GM21825 (cell line): ENCODE data around the gene ZNF837.
"Not testable (repeated sequence)": the region's sequence is repeated elsewhere in the genome, so short reads cannot be mapped to it uniquely, and the experiment has no call there.

Source experiments
- ATAC-seq: cut with Tn5 transposase; IDR thresholded peaks from one replicate; pipeline ENCODE4 v1.9.1; 2021; ENCODE audit warnings: mild to moderate bottlenecking, moderate library complexity; ENCODE audit not compliant: unreplicated experiment

The ZNF837 gene

GRCh38 chr19:58351990-58352755 is 28.7 kb downstream of the ZNF837 start:
- ATAC-seq = no peak

DNA sequence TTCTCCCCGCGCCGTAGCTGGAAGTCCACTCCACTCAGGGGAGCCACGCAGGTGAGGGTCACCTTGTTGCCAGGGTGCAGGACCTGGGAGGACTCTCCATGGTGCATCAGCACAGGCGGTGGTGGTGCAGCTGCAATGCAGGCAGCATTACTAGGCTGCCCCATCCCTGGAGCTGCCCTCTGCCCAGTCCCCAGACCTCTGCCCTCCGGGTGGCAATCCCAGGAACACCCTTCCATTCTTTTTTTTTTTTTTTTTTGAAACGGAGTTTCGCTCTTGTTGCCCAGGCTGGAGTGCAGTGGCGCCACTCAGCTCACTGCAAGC is 29.3 kb downstream of the ZNF837 start:
- ATAC-seq = no peak

- no peak for ATAC-seq
Measured at GRCh38 chr19:58350871-58351557, 29.8 kb downstream of the ZNF837 start.

DNA sequence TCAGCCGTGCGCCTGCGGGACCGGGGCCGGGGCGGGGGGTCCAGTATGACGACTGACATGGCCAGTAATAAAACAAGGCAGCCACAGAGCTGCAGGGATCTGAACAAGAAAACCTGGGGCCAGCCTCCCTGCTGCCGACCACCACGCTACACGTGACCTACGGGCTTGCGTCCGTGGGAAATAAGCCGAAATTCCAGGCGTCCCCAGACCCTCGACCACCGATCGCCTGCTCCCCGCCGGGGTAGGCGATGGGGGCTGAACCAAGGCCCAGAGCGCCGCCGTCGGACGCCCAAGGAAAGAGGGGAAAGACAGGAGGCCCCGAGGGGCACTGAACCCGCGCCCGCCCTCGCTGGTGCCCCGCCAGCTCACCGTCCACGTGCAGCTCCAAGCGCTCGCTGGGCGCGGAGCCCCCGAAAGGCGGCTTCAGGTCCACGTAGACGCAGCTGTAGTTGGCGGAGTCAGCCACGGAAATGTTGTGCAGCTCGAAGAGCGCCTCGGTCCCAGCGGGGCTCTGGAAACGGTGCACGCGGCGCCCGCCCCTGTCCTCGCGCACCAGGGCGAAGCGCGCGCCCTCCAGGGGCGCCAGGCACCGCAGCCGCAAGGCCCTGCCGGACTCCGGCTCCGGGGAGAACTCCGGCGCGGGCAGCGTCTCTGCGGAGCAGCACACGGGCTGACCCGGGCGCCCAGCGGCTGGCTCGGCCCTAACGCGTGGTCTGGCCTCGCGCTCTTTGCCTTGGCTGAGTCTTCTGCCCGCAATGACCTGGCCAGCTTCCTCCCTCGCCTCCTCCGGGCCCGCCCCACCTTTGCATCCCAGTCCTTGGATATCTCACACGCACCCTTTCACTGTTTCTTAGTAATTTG is 30.6 kb downstream of the ZNF837 start:
- ATAC-seq = no peak

DNA sequence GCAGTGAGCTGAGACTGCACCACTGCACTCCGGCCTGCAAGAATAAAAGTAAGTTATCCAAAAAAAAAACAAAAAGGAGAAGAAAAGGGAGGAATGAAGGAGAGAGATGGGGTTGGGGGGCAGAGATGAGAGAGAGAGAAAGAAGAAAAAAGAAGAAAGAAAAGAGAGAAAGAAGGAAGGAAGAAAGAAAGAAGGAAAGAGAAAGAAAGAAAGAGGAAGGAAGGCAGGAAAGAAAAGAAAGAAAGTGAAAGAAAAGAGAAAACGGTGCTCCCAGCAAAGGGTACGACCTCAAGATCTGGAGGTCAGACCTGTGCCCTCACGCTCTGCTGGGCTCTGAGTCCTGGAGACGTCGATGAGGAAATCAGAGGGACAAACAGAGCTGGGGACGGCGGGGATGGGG is 31.2 kb downstream of the ZNF837 start:
- ATAC-seq = no peak

GRCh38 chr19:58348080-58348479 is 32.8 kb downstream of the ZNF837 start:
- not testable (repeated sequence) for ATAC-seq

- ATAC-seq = peak; percentile 81
Measured at GRCh38 chr19:58346961-58347929, 33.6 kb downstream of the ZNF837 start.

- no peak for ATAC-seq
Measured at GRCh38 chr19:58345558-58345957, 35.3 kb downstream of the ZNF837 start.

DNA sequence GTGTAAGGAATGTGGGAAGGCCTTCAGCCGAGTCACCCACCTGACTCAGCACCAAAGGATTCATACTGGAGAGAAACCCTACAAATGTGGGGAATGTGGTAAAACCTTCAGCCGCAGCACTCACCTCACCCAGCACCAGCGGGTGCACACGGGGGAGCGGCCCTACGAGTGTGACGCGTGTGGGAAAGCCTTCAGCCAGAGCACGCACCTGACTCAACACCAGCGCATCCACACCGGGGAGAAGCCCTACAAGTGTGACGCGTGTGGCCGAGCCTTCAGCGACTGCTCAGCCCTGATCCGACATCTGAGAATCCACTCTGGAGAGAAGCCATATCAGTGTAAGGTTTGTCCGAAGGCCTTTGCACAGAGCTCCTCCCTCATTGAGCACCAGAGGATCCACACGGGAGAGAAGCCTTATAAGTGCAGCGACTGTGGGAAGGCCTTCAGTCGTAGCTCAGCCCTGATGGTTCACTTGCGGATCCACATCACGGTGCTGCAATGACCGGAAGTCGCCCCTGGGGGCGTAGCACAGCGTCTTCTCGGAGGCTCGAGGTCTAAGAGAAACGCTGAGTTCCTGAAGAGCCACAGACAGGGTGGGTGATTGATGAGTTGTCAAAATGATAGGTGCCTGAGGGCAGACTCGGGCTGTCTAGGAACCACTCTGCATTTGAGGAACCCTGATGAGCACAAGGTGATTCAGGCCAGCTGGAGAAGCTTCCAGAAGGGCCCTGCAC is 41.8 kb downstream of the ZNF837 start:
- no peak for ATAC-seq

DNA sequence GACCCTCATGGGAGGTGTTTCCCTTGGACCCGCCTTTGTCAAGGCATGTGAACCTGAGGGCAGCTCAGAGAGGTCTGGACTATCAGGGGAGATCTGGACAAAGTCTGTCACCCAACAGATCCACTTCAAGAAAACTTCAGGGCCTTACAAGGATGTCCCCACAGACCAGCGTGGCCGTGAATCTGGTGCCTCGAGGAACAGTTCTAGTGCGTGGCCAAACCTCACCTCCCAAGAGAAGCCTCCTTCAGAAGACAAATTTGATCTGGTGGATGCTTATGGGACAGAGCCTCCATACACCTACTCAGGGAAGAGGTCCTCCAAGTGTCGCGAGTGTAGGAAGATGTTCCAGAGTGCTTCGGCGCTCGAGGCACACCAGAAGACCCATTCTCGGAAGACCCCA is 42.5 kb downstream of the ZNF837 start:
- ATAC-seq = no peak

- ATAC-seq = no peak
Measured at GRCh38 chr19:58336820-58337219, 44.0 kb downstream of the ZNF837 start.

DNA sequence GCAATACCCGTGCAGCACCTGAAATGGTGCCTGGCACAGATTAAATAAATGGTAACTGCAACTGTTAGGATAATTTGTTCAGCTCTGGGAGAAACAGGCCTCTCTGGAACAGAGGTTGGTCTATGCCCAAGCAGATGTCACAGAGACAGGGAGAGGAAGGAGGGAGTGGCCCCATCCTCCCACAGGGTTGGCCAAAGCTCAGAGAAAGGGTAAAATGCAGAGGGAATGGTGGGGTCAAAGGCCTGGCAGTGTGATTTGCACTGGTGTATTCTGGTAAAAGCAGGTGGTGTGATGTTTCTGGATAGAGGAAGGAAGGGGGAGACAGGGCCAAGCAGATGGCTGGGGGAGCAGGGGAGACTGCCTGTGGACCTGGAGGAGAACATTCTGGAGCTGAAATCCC is 44.6 kb downstream of the ZNF837 start:
- no peak for ATAC-seq

- ATAC-seq = no peak
Measured at GRCh38 chr19:58335630-58336029, 45.2 kb downstream of the ZNF837 start.

DNA sequence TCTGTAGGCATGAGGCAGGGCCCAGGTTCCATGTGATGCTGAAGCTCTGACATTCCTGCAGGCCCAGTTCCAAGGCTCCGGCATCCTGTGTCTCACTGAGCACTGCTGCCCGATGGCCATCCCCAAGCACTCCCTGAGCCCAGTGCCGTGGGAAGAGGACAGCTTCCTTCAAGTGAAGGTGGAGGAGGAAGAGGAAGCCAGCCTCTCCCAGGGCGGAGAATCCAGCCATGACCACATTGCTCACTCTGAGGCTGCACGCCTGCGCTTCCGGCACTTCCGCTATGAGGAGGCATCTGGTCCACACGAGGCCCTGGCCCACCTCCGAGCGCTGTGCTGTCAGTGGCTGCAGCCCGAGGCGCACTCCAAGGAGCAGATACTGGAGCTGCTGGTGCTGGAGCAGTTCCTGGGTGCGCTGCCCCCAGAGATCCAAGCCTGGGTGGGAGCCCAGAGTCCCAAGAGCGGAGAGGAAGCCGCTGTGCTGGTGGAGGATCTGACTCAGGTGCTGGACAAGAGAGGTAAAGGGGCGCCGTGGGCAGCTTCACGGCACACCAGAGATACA is 46.1 kb downstream of the ZNF837 start:
- ATAC-seq = no peak

DNA sequence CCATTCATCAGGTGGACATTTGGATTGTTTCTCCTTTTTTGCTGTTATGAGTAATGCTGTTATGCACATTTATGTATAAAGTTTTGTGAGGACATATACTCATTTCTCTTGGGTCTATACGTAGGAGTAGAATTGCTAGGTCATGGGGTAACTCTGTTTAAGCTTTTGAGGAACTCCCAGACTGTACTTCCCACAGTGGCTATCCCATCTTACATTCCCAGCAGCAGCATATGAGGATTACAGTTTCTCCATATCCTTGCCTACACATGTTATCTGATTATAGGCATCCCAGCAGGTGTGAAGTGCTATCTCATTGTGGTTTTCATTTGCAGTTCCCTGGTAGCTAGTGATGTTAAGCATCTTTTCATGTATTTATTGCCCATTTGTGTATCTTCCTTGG is 48.1 kb downstream of the ZNF837 start:
- ATAC-seq = no peak

GRCh38 chr19:58330458-58330857 is 50.4 kb downstream of the ZNF837 start:
- ATAC-seq = no peak

DNA sequence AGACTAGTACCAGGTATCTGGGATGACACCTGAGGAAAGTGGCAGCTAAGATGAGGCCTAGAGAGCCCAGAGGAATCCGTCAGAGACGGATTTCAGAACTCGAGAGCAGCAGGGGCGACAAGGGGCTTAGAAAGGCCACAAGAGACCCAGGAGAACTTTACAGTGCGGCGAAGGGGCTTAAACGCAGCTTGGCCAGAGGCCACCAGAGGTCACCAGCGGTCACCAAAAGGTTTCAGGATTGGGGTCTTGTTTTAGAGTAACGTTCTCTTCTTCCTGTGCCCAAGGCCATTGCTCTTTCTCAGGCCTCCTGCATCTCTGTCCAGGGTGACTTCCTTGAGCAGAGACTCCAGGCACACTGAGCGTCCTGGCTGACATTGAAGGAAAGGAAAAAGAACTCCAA is 51.8 kb downstream of the ZNF837 start:
- no peak for ATAC-seq

DNA sequence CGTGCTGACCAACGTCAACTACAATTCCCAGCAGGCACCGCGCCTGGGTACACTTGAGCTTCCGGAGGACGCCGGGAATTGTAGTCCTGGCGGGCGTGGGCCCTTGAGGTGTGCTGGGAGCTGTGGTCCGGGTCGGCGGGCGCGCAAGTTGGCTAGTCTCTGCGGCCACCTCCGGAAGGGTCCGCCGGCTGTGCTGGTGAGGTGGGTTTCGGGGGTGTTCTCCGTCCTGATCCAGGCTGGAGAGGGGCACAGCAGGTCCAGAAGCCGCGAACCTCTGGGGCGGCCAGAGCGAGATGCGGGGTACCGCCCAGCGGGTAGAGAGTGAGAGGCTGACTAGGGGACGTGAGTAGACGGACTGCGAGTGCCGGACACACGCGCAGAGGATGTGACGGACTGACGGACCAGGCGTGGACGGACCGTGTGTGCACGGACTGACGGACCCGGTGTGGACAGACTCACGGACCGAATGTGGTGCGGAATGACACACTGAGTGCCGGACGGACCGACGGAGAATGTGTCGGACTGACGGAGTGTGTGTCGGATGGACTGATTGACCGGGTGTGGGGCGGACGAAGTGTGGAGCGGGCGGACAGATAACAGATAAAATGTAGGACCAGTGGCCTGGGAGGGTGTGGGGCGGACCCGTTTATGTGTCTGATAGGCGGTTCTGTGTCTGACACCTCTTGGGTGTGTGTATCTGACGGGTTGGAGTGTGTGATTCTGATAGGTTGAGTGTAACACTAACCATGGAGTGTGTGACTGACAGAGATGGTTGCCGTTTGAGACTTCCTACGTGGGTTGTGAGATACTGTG is 53.7 kb downstream of the ZNF837 start, which contains the start of gene ZSCAN22:
ZSCAN22 (plus strand) TSS at position 81 of the 813 bp plus-strand sequence. CDS start 7,809 bp downstream, outside the sequence.
- peak; percentile 93 for ATAC-seq

DNA sequence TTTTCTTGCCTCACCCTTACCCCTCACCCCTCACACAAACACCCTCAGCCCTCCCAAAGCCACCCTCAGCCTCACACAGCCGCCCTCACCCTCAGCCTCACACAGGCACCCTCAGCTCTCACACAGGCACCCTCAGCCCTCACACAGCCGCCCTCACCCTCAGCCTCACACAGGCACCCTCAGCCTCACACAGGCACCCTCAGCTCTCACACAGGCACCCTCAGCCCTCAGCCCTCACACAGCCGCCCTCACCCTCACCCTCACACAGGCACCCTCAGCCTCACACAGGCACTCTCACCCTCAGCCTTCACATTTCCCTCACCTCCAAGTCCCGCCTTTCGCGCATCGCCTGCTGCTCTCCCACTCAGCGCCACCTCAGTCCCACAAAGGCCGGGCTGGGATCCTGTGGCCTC is 54.3 kb downstream of the ZNF837 start:
- no peak for ATAC-seq
